Loucy (cell line): Measurements from ENCODE around the gene GRID1.

ENCODE experiments used
- H2AFZ ChIP-seq: fragments of 200-600 bp; sonication (generic); 2 replicates; pipeline ENCODE4 v1.6.0; 2016; ENCODE audit warnings: antibody characterized with exemption, mild to moderate bottlenecking, low read length, moderate library complexity
- H3F3A ChIP-seq: fragments of 200-600 bp; 2 replicates; pipeline ENCODE4 v1.6.0; 2016; ENCODE audit warnings: antibody characterized with exemption, low read depth, mild to moderate bottlenecking
- H3K27me3 ChIP-seq: fragments of 200-600 bp; sonication (generic); 2 replicates; pipeline ENCODE4 v1.6.1; 2014; ENCODE audit warnings: low read length, mild to moderate bottlenecking; ENCODE audit not compliant: insufficient read depth, poor library complexity, severe bottlenecking
- H3K36me3 ChIP-seq: fragments of 200-600 bp; sonication (generic); 2 replicates; pipeline ENCODE4 v1.6.1; 2016; ENCODE audit warnings: low read length; ENCODE audit not compliant: insufficient read depth
- H3K4me1 ChIP-seq: fragments of 200-600 bp; sonication (generic); 2 replicates; pipeline ENCODE4 v1.5.1; 2014; ENCODE audit warnings: low read length, mild to moderate bottlenecking; ENCODE audit not compliant: insufficient read depth, poor library complexity, severe bottlenecking
- H3K4me2 ChIP-seq: fragments of 200-600 bp; sonication (generic); 2 replicates; pipeline ENCODE4 v1.6.0; 2014; ENCODE audit warnings: antibody characterized with exemption, low read length, low read depth, mild to moderate bottlenecking; ENCODE audit not compliant: poor library complexity, severe bottlenecking
- H3K4me3 ChIP-seq: fragments of 200-600 bp; sonication (generic); 2 replicates; pipeline ENCODE4 v1.5.1; 2014; ENCODE audit warnings: low read length, mild to moderate bottlenecking, mixed read lengths; ENCODE audit not compliant: poor library complexity, severe bottlenecking
- H3K79me2 ChIP-seq: fragments of 200-600 bp; sonication (generic); 2 replicates; pipeline ENCODE4 v1.6.1; 2014; ENCODE audit warnings: low read length; ENCODE audit not compliant: insufficient read depth
- H3K9ac ChIP-seq: fragments of 200-600 bp; sonication (generic); 2 replicates; pipeline ENCODE4 v1.6.0; 2014; ENCODE audit warnings: mild to moderate bottlenecking, low read depth, low read length, moderate library complexity; ENCODE audit not compliant: poor library complexity, severe bottlenecking
- H3K9me2 ChIP-seq: fragments of 200-600 bp; sonication (generic); replicated peaks from 2 replicates; pipeline ENCODE4 v1.6.1; 2016; ENCODE audit warnings: low read depth, low read length, mixed read lengths
- H3K9me3 ChIP-seq: fragments of 200-600 bp; sonication (generic); 2 replicates; pipeline ENCODE4 v1.6.1; 2014; ENCODE audit warnings: mild to moderate bottlenecking, antibody characterized with exemption, low read length, low read depth; ENCODE audit not compliant: insufficient read depth
- H4K20me1 ChIP-seq: fragments of 200-600 bp; sonication (generic); 2 replicates; pipeline ENCODE4 v1.6.0; 2014; ENCODE audit warnings: antibody characterized with exemption, low read length, mild to moderate bottlenecking; ENCODE audit not compliant: insufficient read depth, poor library complexity, severe bottlenecking
- EZH2phosphoT487 ChIP-seq: fragments of 200-600 bp; IDR thresholded peaks from 2 replicates; pipeline ENCODE4 v1.6.1; 2018; ENCODE audit warnings: antibody characterized with exemption, mild to moderate bottlenecking, moderate library complexity, borderline replicate concordance
- TF ChIP-seq, protein P1 (sequence below): fragments of 200-600 bp; sonication (generic); conservative IDR thresholded peaks from 2 replicates; pipeline ENCODE4 v1.5.1; 2014; ENCODE audit warnings: mild to moderate bottlenecking, antibody characterized with exemption, low read length

GRID1 gene

DNA sequence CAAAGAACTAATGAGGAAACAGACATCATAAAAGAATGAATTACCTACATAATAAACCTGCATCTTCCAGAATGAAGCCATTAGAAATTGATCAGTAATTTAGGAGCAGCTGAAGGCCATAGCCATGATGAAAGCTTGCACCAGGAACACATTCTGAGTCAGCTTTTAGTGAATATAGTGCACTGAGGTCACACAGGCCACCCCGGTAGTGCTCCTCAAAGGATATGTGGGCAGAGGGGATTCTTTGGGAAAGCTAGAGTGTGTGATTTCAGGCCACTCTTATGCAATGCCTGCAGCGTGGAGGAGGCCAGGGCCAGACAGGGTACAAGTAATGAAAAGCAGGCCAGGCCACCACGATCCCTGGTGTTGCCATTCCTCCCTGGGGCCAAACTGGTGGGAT, 451.9 kb downstream of the GRID1 start:
- Histone ChIP-seq H4K20me1 (no peaks in the 10 kb centered on the region), H3K9me3 (no peaks in the 10 kb centered on the region), H3K4me3 (no peak overlapping the region), H3K4me2 (no peak overlapping the region), H3F3A (no peaks in the 10 kb centered on the region), H3K9ac (no peak overlapping the region), H3K9me2 (no peaks in the 10 kb centered on the region), H3K79me2 (no peaks in the 10 kb centered on the region), H3K27me3 (no peaks in the 10 kb centered on the region), H2AFZ (no peak overlapping the region), H3K4me1 (no peaks in the 10 kb centered on the region), H3K36me3 (no peaks in the 10 kb centered on the region)
- no peak for TF ChIP-seq EZH2phosphoT487
- TF ChIP-seq, protein P1, sequence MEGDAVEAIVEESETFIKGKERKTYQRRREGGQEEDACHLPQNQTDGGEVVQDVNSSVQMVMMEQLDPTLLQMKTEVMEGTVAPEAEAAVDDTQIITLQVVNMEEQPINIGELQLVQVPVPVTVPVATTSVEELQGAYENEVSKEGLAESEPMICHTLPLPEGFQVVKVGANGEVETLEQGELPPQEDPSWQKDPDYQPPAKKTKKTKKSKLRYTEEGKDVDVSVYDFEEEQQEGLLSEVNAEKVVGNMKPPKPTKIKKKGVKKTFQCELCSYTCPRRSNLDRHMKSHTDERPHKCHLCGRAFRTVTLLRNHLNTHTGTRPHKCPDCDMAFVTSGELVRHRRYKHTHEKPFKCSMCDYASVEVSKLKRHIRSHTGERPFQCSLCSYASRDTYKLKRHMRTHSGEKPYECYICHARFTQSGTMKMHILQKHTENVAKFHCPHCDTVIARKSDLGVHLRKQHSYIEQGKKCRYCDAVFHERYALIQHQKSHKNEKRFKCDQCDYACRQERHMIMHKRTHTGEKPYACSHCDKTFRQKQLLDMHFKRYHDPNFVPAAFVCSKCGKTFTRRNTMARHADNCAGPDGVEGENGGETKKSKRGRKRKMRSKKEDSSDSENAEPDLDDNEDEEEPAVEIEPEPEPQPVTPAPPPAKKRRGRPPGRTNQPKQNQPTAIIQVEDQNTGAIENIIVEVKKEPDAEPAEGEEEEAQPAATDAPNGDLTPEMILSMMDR = no peak

DNA sequence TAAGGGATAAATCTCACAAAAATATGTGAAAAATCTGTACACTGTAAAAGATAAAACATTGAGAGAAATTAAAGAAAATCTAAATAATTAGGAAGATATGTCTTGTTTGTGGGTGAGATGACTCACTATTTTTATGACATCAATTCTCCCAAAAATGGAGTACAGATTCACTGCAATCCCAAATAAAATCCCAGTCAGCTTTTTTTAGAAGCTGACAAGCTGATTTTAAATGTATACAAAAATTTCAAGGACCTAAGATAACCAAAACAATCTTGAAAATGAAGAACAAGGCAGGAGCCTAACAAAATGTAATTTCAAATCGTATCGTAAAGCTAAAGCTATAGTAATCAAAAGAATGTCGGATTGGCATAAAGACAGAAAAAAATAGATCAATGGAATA, 458.1 kb downstream of the GRID1 start:
- Histone ChIP-seq H2AFZ (no peak overlapping the region), H4K20me1 (no peaks in the 10 kb centered on the region), H3K9me2 (no peaks in the 10 kb centered on the region), H3K36me3 (no peaks in the 10 kb centered on the region), H3F3A (no peaks in the 10 kb centered on the region), H3K27me3 (no peaks in the 10 kb centered on the region), H3K79me2 (no peaks in the 10 kb centered on the region), H3K4me3 (no peak overlapping the region), H3K9me3 (no peaks in the 10 kb centered on the region), H3K9ac (no peak overlapping the region), H3K4me1 (no peaks in the 10 kb centered on the region), H3K4me2 (no peak overlapping the region)
- TF ChIP-seq, protein P1 = no peak
- no peak for TF ChIP-seq EZH2phosphoT487

DNA sequence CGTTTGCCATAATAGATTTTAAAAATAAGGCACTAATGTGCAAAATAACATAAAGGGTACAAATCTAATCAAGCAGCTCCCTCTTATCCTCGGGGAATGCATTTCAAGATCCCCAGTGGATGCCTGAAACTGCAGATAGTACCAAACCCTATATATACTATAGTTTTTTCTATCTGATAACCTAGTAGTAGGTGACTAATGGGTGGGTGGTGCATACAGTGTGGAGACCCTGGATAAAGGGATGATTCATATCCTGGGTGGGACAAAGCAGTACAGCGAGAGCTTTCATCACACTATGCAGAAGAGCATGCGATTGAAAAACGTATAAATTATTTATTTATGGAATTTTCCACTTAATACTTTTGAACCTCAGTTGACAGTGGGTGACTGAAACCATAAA, 464.5 kb downstream of the GRID1 start:
- Histone ChIP-seq H3K9me3 (no peaks in the 10 kb centered on the region), H3K27me3 (no peaks in the 10 kb centered on the region), H3F3A (no peaks in the 10 kb centered on the region), H3K9ac (no peak overlapping the region), H3K79me2 (no peaks in the 10 kb centered on the region), H3K9me2 (no peaks in the 10 kb centered on the region), H3K36me3 (no peaks in the 10 kb centered on the region), H3K4me3 (no peak overlapping the region), H4K20me1 (no peaks in the 10 kb centered on the region), H2AFZ (no peak overlapping the region), H3K4me2 (no peak overlapping the region), H3K4me1 (no peaks in the 10 kb centered on the region)
- TF ChIP-seq, protein P1 = no peak
- no peak for TF ChIP-seq EZH2phosphoT487
